ENCODE results near the gene FAT1.
A peak's percentile ranks its signal among the peaks of the same experiment; 100 is the strongest.
"Not testable (repeated sequence)": the region's sequence is repeated elsewhere in the genome, so short reads cannot be mapped to it uniquely, and the experiment has no call there.

FAT1 gene, protein sequence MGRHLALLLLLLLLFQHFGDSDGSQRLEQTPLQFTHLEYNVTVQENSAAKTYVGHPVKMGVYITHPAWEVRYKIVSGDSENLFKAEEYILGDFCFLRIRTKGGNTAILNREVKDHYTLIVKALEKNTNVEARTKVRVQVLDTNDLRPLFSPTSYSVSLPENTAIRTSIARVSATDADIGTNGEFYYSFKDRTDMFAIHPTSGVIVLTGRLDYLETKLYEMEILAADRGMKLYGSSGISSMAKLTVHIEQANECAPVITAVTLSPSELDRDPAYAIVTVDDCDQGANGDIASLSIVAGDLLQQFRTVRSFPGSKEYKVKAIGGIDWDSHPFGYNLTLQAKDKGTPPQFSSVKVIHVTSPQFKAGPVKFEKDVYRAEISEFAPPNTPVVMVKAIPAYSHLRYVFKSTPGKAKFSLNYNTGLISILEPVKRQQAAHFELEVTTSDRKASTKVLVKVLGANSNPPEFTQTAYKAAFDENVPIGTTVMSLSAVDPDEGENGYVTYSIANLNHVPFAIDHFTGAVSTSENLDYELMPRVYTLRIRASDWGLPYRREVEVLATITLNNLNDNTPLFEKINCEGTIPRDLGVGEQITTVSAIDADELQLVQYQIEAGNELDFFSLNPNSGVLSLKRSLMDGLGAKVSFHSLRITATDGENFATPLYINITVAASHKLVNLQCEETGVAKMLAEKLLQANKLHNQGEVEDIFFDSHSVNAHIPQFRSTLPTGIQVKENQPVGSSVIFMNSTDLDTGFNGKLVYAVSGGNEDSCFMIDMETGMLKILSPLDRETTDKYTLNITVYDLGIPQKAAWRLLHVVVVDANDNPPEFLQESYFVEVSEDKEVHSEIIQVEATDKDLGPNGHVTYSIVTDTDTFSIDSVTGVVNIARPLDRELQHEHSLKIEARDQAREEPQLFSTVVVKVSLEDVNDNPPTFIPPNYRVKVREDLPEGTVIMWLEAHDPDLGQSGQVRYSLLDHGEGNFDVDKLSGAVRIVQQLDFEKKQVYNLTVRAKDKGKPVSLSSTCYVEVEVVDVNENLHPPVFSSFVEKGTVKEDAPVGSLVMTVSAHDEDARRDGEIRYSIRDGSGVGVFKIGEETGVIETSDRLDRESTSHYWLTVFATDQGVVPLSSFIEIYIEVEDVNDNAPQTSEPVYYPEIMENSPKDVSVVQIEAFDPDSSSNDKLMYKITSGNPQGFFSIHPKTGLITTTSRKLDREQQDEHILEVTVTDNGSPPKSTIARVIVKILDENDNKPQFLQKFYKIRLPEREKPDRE (N-terminal part only)

DNA sequence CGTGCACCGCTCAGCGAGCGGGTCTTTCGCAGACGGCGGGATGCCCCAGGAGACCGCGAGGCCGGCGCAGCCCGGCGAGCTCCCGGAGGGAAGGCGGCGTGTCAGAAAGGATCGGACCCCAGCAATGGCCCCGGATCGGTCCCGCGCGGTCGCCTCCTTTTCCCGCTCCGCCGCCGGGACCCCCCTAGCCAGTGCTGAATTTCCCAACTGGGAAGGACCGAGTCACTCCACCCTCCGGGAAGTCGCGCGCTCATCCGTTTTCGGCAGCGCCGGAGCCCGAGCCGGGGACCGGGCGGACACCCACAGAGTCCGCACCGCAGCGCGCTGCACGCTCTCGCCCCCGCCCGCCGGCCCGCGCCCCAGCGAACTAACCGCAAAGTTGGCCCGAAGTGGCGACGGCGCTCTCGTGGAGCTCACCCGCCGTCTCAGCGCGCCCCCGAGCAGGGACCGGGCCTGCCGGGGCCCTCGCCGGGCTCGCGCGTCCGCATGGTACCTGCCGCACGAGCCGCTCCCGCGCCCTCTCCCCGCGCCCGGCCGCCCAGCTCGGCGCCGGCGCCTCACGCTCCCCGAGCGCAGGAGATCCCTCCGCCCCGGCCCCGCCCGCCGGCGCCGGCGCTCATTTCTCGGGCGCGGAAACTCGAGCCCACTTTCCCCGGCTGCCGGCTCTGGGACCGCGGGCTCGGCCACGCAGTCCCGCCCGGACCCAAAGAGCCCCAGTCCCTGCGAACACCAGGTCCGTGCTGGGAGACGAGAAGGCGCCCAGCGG is at the start of gene FAT1:
TSS of gene FAT1 (minus strand) at position 565 of the 766 bp plus-strand sequence. CDS start 14,029 bp downstream, outside the sequence.
- peak; percentile 53 for DNase-seq

DNA sequence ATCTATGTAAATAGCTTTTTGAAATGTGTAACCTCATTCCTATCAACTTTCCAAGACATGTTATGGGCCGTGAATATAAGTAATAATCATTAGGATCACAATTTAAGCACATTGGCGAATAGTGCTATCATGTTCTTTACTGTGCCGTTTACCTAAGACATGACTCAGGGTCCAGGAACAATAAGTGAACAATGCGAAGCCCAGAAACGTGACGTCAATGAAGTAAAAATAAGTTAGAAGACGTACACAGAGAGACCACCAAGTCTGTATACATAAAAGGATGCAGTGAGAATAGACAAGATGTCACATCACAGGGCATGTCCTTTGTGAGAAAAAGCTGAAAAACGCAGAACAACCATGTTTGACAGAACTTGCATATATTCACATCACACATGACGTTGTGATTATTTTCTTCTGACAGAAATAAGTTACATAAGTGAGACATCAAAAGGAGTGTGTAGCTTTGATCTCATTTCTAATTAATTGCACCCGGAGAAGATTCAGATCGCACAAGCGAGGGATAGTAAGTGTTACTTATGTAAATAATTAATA is 49.4 kb upstream of the FAT1 start:
- DNase-seq, result no peak

GRCh38 chr4:186771624-186772023 is 48.0 kb upstream of the FAT1 start:
- no peak for DNase-seq

- no peak for DNase-seq
Observed at GRCh38 chr4:186770481-186771175, 47.0 kb upstream of the FAT1 start.

GRCh38 chr4:186767794-186768193 is 44.1 kb upstream of the FAT1 start:
- no peak for DNase-seq

- no peak for DNase-seq
Observed at GRCh38 chr4:186765673-186766546, 42.3 kb upstream of the FAT1 start.

- DNase-seq, result no peak
Observed at GRCh38 chr4:186765138-186765537, 41.5 kb upstream of the FAT1 start.

DNA sequence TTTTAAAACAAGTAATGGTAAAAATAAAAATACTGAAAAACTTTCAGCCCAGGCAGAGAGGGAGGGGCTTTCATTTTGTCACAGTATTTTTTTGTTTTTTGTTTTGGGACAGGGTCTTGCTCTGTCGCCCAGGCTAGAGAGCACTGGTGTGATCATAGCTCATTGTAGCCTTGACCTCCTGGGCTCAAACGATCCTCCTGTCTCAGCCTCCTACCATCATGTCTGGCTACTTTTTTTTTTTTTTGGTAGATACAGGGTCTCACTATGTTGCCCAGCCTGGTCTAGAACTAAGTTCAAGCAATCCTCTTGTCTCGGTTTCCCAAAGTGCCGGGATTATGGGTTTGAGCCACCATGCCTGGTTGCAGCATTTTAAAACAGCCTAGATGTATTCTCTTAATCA is 40.8 kb upstream of the FAT1 start:
- DNase-seq, result no peak

DNA sequence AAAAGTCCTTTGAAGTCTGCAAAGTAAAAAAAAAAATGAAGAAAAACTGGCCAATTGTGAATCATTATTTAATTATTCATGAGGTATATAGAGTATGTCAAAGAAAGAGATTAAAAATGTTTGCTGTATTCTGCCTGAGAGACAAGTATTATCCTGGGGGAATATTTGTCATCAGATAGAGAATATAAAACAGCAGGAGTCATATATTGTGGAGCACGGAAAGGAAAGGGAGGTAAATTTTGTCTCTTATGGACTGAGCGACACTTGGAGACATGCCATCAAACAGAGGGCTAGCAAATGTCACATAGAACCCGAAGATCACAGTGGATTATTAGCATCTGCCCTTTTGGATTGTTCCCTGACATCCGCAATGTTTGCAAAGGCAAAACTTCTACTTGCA is 39.2 kb upstream of the FAT1 start:
- DNase-seq, result no peak

DNA sequence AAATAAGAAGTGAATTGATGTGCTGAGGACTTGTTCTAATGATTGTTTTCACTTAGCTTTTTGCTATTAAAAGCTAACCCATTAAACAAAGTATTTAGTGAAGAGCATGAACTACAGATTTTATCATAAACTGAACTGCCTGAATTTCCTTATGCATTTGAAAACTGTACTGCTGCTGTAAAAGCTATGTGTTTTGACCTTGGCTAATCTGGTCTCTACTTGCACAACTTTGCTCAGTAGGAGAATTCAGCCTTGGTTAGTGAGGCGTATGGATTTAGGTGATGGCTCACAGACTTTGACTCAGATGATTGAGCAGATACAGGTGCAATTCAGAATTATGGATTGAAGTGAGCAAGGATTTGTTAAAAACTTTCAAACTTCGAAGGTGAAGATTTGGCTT is 38.7 kb upstream of the FAT1 start:
- no peak for DNase-seq

DNA sequence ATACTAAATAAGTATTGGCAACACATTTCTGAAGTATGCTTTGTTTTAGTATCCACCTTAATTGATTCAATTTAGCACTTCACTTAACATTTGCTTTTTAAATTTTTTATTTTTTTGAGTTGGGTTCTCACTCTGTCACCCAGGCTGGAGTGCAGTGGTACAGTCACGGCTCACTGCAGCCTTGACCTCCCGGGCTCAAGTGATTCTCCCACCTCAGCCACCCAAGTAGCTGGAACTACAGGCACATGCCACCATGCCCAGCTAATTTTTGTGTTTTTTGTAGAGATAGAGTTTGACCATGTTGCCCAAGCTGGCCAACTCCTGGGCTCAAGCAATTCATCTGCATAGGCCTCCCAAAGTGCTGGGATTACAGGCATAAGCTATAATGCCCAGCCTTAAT is 38.3 kb upstream of the FAT1 start:
- DNase-seq, result not testable (repeated sequence)

DNA sequence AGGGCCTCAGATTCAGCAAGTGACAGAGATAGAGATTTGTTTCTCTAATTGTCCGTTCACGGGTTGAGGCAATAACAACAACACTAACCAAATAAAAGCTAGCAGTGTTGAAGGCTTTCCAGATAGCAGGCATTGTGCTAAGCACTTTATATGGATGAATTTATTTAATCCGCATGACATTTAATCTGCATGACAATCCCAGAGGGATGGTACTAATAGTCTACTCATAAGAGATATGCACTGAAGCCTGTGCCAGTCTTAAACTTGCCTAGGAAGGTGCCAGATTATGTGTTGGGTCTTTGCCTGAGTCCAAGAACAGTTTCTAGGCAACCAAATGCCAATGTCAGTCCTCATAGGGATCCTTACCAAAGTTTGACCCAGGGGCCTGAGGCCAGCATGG is 37.7 kb upstream of the FAT1 start:
- no peak for DNase-seq

DNA sequence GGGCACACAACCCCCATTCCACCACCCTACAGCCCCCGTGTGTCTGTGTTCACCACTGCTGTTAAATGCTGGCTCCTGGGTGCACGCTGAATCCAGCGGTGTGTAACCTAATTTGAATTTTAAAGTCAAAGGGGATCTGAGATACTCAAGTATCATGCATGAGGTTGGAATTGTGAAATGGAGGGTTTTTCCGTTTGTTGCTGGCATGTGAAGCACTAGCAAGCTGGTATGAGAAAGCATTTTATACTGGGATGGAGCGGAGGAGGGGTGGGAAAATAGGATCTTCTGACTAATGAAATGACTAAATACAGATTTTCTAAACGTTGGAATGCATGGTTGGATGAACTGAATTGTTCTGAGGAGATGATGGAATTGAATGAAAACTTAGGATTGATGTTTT is 36.9 kb upstream of the FAT1 start:
- DNase-seq, result no peak

DNA sequence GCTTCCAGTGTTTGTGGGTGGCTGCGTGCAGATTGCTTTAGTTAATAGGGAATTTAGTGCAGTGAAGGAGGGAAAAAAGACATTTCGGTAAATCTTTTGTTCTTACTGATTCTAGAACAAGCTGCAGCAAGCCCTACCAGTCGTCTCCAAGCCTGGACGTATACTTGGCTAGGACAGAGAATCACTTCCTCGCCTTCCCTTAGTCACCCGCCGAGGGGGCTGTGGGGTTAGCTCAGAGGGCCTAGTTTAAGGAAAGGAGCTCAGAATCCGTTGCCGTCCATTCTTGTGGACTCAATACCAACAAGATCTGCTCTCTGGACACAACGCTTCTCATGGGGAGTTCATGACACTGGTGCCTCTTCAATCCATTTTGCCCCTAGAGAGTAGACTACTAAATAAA is 36.3 kb upstream of the FAT1 start:
- no peak for DNase-seq

DNA sequence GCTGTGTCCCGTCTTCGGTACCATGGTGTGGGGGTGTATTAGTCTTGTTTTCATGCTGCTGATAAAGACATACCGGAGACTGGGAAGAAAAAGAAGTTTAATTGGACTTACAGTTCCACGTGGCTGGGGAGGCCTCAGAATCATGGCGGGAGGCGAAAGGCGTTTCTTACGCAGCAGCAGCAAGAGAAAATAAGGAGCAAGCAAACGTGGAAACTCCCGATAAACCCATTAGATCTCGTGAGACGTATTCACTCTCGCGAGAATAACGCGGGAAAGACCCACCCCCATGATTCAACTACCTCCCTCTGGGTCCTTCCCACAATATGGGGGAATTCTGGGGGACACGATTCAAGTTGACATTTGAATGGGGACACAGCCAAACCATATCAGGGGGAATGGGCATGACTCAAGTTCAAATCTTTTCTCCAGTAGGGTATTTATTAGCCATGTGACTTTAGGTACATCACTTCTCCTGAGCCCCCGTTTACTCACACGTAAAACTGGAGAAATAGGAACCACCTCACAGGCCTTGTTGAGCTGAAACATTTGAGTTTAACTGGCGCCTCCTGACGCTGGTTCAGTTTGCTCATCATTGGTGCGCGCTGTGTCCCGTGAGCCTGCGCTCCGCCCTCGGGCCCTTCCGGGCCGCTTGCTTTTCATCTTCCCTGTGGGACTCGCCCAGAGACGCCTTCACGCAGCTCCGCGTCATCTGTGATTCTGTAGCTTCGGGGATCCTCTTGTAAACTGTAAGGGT is 35.5 kb upstream of the FAT1 start:
- no peak for DNase-seq

GRCh38 chr4:186757696-186758355 is 34.2 kb upstream of the FAT1 start:
- no peak for DNase-seq

GRCh38 chr4:186756550-186756949 is 32.9 kb upstream of the FAT1 start:
- DNase-seq, result not testable (repeated sequence)

DNA sequence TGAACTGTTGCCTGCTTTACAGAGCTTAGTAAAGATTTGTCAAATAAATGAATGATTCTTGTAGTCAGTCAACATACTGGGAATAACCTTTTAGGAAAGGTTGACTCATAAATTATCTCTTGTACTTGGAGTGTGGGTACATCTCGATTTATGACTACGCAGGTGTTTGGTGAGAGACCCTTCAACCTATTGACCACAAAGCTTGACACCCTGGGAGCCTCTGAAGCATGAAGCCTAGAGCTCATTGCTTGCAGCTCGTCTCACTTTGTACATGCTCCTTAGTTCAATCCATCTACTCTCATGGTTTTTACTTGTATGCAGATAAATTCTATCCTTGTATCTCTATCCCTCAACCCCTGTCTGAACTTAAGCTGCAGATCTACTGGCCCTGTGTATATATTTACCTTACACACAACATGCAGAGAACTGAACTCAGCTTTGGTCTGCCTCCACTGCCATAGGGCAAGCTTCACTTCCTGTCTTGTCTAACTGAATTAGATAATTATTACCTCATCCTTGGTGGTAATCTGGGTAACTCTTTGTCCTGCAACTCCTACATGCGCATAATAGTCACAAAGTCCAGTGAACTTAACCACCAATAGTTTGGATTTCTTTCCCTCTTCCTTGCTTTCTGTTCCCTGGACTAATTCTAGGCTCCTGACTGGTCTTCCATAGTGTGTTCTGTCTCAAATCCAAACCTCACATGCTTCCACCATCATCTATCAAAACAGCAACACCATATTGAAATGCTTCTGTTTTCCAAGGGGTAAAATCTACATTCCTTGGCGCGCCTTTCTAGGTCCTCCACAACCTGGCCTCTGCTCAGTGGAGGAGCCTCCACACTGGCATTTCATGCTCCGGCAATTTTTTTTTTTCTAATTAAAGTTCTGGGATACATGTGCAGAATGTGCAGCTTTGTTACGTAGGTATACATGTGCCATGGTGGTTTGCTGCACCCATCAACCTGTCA is 32.2 kb upstream of the FAT1 start:
- DNase-seq, result no peak
